Measurements from ENCODE around the gene FAXC.

DNA sequence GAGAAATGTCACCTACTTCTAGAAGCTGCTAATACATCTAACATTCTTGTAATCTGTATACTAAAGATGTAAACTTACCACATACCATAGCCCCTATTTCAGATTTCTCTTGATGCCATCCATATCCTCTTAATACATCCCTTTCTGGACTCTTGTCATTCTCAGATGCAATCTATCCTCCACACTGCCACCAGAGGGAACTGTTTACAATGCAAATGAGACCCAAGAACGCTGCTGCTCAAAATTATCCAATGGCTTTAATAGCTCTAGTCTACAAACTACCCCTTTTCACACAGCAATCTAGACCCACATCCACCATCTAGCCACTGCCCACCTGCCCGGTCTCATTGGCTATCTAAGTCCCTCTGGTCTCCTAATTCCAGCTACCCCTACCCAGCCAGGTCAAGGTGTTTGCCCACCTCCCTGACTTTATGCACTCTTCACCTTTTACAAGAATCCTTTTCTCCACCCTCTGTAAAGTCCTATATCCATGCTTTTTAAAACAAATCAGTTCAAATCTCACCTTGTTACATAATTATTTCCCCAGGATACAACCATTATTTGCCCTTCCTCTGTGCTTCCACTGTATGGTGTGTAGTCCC, 14.8 kb downstream of the FAXC start:
- TF ChIP-seq, protein P1, sequence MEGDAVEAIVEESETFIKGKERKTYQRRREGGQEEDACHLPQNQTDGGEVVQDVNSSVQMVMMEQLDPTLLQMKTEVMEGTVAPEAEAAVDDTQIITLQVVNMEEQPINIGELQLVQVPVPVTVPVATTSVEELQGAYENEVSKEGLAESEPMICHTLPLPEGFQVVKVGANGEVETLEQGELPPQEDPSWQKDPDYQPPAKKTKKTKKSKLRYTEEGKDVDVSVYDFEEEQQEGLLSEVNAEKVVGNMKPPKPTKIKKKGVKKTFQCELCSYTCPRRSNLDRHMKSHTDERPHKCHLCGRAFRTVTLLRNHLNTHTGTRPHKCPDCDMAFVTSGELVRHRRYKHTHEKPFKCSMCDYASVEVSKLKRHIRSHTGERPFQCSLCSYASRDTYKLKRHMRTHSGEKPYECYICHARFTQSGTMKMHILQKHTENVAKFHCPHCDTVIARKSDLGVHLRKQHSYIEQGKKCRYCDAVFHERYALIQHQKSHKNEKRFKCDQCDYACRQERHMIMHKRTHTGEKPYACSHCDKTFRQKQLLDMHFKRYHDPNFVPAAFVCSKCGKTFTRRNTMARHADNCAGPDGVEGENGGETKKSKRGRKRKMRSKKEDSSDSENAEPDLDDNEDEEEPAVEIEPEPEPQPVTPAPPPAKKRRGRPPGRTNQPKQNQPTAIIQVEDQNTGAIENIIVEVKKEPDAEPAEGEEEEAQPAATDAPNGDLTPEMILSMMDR (IDR thresholded peaks at IDR 0.05; ENCODE audit: borderline replicate concordance, extremely low read depth, low read length, poor library complexity, severe bottlenecking), result peak; percentile 62
- TF ChIP-seq EZH2 (IDR thresholded peaks at IDR 0.05; ENCODE audit: borderline replicate concordance, low read depth, low read length, severe bottlenecking), result no peak

Data from DND-41 (cell line).